Stimulated activated CD4-positive, alpha-beta T cell treated with anti-CD3 and anti-CD28 coated beads, TNF-alpha, amount 100 ng/mL, for 4 hours (primary cell): ENCODE data around the gene SPATS2.
"Not testable (repeated sequence)": the region's sequence is repeated elsewhere in the genome, so short reads cannot be mapped to it uniquely, and the experiment has no call there.

ENCODE experiments used
- DNase-seq, 3 experiments: peaks; one replicate each; pipeline ENCODE4 v3.0.0-alpha.2; 2020; ENCODE audit warnings: low read depth in 3 of 3

Gene SPATS2

DNA sequence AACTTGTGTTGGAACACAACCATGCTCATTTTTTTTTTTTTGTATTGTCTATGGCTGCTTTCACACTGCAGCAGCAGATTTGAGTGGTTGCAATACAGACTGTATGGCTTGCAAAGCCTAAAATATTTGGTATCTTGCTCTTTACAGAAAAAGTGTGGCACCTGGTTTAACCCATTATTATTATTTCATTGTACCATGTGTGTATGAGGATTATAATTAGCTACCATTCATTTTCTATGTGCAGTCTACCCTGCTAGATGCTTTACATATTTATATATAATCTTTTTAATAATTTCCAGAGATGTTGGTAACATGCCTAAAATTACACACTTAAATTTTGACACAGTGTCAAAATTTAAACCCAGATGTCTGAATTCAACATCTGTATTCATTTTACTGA lies 37.7 kb downstream of the SPATS2 start:
- no peak for DNase-seq

DNA sequence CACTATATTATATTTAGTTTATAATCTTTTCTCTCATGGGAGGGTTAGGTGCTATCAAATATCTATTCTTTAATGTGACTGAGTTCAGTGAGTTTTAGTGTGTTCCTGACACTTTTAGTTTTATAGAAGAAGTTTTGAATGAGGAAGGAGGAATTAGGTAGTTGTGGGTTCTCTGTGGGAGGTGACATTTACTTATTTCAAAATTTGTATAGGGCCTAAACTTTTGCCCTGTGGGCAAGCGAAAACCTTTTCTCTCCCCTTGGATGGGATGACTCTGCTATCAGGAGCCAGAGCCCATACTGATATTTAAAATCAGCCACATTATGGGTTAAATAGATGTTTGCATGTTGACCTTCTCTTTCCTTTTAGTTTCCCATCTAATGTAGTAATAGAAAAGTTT lies 43.6 kb downstream of the SPATS2 start:
- no peak for DNase-seq

DNA sequence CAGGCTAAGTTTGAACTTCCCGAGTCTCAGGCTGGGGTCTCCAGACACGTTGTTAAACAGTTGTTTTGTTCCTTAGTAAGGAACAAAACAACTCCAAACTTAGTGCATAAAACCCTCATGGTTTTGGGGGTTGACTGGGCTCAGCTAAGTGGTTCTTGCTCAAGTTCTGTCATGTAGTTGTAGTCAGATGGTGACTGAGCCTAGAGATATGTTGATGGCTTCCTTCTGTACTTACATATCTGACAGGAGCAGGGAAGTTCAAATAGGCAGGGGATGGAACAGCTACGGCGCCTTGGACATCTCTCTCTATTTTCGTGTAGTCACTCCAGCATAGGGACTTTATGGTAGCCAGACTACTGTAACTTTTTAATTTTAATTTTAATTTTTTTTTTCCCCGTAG lies 45.7 kb downstream of the SPATS2 start:
- no peak for DNase-seq

DNA sequence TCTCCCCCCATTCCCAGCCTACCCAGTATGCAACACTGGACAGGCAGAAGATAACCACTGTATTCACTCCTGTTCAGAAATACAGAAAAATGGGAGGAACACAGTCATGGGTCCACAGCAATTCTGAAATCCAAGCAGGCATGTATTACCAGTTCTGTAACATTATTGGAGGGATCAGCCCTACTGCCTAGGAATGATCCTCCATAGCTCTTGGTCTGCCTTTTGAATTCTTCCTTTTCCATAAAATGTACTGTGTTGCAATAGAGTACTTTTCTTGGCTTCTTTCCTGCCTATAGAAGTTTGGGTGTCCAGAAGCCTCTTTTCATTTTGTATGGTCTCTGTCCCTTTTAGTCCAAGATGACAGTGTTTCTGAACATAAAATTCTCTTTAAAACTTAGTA lies 46.5 kb downstream of the SPATS2 start:
- DNase-seq: no peak

DNA sequence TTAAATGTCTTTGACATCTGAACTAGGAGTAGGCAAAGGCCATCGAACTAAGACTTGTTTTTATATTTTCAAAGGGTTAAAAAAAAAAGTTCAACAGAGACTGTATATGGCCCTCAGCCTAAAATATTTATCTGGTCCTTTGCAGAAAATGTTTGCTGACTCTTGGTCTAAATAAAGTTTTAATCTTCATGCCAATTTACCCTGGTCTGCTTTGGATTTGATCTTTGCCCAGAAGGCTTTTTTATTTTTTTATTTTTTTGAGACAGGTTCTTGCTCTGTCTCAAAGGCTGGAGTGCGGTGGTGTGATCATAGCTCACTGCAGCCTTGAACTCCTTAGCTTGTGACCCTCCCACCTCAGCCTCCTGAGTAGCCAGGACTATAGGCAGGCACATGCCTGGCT lies 47.1 kb downstream of the SPATS2 start:
- DNase-seq: no peak

DNA sequence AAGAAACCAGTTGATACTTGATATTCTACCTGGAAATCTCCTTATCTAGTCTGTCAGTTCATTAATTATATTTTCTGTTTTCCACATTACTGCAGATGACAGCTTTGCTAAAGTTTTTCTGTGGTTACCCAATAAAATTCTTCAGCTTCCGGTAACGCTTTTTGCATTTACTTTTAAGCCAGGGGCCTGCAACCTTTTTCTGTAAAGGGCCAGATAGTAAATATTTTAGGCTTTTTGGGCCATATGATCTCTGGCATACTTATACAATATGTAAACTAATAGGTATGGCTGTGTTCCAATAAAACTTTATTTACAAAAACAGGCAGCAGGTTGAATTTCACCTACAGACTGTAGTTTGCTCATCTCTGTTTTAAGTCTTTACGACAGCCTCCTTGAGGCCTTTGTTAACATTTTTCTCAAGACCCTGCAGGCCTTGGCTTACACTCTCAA lies 48.3 kb downstream of the SPATS2 start:
- no peak for DNase-seq

DNA sequence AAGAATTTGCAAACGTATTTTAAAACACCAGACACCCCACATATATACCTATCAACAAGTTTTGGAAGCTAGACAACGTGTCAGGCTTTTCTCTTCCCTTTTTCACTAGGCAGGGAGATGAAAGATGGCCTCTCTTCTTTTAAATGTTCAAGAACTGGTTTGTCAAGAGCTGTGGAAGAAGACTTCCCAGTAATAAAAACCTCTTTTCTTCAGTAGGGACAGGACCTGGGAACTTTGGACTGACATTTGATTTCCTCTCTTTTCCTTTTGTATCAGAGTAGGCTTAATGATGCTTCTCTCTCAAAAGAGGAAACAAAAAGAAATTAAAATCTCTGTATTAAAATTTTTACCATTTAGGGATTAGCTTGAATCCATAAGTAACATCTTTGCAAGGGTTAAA lies 49.6 kb downstream of the SPATS2 start:
- DNase-seq: no peak

DNA sequence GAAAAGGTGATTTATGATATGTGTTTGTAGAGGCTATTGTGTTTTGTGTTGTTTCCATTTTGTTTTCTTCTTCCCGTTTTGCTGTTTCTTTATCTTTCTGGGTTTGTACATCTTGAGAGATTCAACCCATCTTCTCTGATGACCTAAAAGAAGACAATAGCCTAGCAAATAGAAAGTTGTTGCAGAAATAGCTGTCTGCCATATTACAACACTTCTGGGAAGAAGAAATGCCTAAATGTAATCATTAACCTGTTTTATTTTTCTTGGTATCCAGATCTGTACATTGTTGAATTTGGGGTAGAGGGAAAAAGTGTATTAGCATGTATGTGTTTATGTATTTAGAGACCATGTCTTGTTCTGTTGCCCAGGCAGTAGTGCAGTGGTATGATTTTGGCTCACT lies 50.3 kb downstream of the SPATS2 start:
- no peak for DNase-seq

DNA sequence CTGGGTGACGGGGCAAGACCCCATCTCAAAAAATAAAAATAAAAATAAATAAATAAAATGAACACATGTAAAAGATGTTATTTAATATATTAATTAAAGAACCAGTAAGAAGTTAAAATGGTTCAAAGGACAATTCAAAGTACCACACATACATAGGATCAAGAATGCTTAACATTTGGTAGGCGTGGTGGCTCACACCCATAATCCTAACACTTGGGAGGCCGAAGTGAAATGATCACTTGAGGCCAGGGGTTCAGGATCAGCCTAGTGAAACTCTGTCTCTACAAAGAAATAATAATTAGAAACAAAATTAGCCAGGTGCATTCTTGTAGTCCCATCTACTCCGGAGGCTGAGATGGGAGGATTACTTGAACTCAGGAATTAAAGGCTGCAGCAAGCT lies 53.3 kb downstream of the SPATS2 start:
- no peak for DNase-seq

DNA sequence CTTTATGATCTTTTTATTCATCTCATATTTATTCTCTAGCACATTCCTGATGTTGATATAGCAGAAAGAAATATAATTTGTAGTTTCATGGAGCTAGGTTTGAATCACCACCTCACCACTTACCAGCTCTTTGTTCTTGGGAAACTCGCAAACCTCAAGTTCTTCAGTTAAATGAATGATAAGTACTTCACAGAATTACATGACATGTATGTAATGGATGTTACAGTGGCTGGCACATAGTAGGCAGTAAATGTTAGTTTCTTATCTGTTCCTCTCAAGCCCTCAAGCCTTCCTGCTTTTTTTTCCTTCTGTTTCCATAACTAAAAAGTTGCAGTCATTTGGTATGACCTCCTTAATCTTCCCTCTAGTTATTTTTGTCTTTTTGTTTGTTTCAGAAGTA lies 54.9 kb downstream of the SPATS2 start:
- DNase-seq: no peak

DNA sequence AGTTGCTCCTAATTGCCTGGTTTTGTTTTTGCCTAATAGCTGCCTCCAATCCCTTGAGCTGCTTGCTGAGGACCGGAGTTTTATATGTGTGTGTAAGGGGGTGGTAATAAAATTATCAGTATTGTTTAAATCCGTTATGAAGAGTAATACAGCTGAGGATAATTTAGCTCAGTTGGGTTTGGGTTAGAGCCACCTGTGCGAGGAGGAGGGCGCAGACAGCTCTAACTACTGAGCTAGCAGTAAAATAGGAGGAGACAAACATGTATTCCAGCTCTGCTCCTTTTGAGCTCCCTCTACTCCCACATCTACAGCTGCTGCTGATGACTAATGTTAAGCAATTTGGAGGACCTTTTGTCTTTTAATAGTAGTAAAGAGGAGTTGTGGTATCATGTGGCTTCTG lies 61.5 kb downstream of the SPATS2 start:
- DNase-seq: no peak

DNA sequence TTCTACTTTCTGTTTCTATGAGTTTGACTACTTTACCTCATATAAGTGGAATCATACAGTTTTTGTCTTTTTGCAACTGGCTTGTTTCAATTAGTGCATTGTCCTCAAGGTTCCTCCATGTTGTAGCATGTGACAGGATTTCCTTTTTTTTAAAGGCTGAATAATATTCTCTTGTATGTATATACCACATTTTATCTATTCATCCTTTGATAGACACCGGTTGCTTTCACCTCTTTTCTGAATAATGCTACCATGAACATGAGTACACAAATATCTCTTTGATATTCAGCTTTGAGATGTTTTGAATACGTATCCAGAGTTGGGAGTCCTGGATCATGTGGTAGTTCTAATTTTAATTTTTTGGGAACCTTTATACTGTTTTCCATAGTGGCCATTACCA lies 65.4 kb downstream of the SPATS2 start:
- DNase-seq: no peak

DNA sequence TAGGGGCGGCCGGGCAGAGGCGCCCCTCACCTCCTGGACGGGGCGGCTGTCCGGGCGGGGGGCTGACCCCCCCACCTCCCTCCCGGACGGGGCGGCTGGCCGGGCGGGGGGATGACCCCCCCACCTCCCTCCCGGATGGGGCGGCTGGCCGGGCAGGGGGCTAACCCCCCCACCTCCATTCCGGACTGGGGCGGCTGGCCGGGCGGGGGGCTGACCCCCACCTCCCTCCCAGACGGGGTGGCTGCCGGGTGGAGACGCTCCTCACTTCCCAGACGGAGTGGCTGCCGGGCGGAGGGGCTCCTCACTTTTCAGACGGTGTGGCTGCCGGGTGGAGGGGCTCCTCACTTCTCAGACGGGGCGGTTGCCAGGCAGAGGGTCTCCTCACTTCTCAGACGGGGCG lies 69.5 kb downstream of the SPATS2 start:
- not testable (repeated sequence) for DNase-seq

DNA sequence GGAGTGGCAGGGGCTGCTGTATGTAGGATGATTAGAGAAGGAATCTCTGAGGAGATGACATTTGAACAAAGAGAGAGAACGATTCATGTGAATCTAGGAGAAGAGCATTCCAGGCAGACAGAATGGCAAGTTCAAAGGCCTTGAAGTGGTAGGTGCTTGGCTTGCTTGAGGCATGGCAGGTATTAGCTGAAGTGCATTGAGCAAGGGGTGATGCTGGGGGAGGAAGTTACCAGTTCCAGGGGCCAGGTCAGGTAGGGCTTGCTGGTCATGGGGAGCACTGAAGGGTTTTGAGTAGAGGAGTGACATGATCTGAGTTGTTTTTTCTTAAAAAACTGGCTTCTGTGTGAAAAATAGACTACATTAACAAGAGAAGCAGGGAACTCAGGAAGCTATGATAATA lies 71.8 kb downstream of the SPATS2 start:
- DNase-seq: no peak

DNA sequence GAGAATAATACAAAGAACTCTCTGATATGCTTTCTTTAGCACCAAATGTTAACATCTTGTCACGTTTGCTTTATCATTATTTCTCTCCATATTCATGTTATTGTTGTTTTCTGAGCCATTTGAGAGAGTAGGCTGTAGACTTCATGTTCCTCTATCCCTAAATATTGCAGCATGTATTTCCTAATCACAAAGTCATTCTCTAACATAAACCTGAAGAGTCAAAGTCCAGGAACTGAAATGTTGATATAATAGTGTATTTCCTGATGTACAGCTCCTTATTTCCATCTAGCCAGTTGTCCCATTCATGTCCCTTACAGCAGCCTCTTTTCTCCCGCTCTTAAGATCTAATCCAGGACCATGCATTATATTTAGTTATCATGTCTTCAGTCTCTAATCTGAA lies 72.8 kb downstream of the SPATS2 start:
- DNase-seq: no peak

DNA sequence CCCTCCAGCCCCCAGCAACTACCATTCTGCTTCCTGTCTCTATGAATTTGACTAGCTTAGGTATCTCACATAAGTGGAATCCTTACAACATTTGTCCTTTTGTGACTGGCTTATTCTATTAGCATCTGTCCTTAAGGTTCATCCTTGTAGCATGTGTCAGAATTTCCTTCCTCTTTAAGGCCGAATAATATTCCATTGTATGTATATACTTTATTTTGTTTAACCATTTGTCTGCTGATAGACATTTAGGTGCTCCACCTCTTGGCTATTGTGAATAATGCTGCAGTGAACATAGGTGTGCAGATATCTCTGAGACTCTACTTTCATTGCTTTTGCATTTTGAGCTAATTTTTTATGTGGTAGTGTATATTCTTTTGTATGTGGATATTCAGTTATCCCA lies 75.7 kb downstream of the SPATS2 start:
- DNase-seq: no peak

DNA sequence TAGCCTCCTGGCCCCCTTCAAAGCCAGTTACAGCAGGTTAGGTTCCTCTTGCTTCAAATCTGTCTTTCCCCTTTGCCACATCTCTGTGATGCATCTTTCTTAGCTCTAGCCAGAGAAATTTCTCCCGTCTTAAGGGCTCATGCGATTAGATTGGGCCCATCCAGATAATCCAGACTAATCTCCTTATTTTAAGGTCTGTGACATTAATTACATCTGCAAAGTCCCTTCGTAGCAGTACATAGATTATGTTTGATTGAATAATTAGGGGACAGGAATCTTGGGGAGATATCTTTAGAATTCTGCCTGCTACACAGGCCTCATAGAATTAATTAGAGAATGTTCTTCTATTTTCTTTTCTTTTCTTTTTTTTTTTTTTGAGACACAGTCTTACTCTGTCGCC lies 79.3 kb downstream of the SPATS2 start:
- DNase-seq: no peak

DNA sequence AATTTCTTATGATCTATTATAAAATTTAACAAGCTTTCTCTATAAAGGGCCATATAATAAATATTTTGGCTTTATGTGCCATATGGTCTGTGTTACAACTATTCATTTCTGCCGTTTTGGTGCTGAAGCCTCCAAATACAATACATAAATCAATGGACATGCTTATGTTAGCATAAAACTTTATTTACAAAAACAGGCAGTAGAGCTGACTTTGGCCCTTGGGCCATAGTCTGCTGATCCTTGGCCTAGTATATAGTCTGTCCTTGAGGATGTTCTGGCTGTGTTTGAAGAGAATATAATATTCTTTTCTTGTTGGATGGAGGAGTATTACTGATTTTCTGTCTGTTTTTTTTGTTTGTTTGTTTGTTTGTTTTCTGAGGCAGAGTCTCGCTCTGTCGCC lies 81.6 kb downstream of the SPATS2 start:
- no peak for DNase-seq

DNA sequence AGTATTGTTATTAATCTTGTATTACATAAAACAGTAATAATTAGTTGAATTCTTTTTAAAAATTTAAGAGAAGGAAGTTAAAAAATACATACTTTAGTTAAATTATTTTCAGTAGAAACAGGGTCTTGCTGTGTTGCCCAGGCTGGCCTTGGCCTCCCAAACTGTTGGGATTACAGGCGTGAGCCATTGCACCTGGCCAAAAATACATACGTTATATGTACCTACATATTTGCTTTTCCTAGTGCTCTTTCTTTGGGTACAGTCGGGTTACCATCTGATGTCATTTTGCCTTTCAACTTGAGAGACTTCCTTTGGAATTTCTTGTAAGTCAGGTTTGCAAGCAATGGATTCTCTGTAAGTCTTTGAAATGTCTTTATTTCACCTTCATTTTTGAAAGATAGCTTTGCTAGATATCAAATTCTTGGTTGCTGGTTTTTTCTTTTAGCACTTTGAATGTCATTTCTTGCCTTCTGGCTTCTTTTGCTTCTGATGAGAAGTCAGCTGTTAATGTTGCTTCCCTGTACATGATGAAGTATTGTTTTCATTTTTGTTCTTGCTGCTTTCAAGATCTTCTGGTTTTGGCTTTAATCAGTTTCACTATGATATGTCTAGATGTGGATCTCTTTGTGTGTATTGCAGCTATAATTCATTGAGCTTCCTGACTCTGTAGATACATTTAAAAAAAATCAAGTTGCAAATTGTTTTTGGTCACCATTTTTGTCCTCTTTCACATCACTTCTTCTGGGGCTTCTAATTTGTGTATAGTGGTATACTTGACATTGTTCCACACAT lies 84.4 kb downstream of the SPATS2 start:
- no peak for DNase-seq

DNA sequence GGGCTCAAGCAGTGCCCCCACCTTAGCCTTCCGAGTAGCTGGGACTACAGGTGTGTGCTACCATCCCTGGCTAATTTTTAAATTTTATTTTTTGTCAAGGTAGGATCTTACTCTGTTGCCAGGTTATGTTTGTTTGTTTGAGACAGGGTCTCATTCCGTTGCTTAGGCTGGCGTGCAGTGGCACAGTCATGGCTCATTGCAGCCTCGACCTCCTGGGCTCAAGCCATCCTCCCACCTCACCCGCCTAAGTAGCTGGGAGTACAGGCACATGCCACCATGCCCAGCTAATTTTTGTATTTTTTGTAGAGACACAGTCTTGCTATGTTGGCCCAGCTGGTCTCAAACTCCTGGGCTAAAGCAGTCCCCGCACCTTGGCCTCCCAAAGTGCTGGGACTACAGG lies 88.2 kb downstream of the SPATS2 start:
- no peak for DNase-seq

DNA sequence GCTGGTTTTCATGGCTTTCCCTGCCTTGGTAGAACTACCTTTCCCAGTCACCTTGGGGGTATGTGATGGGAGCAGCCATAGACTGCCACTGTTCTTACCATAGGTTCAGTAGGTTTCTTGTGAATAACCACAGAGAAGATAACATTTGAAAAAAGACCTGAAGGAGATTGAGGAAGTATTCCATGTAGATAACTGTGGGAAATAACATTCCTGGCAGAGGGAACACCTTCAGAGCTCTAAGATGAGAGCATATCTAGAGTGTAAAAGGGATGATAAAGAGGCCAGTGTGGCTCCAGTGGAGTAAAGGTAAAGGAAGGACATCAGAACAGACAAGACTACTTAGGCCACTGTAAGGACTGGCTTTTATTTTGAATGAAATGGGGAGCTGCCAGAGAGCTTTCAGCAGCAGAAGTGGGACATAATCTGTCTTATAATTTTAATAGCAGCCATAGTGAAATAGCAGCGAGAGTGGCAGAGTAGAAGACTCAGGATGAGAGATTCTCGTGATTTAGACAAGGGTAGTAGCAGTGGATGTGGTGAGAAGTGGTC lies 88.9 kb downstream of the SPATS2 start:
- no peak for DNase-seq

DNA sequence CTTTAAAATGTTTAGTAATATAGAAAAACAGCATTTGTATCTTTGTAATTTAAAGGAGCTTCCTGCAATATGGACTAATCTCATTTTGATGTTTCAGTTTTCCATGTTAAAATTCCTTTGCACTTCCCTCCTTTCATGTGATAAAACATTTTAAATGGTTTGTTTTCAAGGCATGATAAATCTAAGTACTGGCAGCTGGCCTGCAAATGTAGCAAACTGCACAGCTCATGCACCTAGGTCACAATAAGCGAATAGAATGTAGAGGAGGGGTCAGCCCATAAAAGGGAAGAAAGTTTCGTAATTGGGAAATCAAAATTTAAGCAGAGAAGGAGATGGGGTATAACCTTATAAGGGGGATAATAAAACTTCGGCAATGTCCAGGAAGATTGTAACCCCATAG lies 91.6 kb downstream of the SPATS2 start:
- no peak for DNase-seq

DNA sequence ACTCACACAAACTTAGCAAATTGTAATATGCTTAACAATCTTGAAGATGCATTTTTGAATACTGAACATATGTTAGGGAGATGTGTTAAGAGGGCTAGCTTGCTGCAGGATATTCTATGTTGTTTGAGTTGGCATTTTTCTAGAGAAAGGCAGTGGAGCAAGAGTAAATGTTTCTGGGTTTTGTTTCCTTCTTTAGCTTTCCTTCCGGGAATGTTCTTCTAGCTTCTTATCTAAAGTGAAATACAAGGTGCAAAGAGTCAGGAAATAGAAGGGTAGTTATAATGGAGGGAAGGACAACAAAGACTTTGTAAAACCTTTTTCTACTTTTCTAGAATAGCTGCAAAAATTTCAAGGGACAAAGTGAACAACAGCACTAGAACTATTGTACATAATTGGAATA lies 94.0 kb downstream of the SPATS2 start:
- no peak for DNase-seq
